ENCODE data around the gene RNASE13.

Gene RNASE13

DNA sequence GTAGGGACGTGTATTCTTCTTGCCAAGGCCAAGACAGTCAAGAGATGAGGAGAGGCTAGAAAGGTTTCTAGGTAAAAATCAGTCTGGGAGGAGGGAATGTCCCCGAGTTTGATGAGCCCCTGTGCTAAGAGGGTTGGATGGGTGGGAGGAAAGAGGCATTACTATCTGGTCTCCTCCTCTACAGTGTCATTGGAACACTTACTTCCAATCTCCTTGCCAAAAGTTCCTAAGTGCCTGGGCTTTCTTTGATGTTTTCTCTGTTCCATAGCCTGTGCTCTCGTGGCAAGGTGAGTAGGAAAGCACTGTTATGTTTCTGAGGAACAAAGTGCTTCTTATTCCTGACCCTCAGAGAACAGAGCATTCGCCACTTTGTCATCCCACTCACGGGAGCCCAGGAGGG, at the start of gene RNASE13:
Gene RNASE13 (minus strand): TSS at position 101 of the 400 bp plus-strand sequence. CDS start 519 bp downstream, outside the sequence.
- DNase-seq (ENCODE audit: low read depth), result no peak
- H3K4me3 ChIP-seq (ENCODE audit: low read depth, low read length), result no peak within 1 kb of the TSS
- TF ChIP-seq, protein P1, sequence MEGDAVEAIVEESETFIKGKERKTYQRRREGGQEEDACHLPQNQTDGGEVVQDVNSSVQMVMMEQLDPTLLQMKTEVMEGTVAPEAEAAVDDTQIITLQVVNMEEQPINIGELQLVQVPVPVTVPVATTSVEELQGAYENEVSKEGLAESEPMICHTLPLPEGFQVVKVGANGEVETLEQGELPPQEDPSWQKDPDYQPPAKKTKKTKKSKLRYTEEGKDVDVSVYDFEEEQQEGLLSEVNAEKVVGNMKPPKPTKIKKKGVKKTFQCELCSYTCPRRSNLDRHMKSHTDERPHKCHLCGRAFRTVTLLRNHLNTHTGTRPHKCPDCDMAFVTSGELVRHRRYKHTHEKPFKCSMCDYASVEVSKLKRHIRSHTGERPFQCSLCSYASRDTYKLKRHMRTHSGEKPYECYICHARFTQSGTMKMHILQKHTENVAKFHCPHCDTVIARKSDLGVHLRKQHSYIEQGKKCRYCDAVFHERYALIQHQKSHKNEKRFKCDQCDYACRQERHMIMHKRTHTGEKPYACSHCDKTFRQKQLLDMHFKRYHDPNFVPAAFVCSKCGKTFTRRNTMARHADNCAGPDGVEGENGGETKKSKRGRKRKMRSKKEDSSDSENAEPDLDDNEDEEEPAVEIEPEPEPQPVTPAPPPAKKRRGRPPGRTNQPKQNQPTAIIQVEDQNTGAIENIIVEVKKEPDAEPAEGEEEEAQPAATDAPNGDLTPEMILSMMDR (IDR thresholded peaks at IDR 0.05; ENCODE audit: low read depth, low read length, missing control alignments), result no peak

- DNase-seq (ENCODE audit: low read depth), result no peak
- TF ChIP-seq, protein P1 (IDR thresholded peaks at IDR 0.05; ENCODE audit: low read depth, low read length, missing control alignments), result no peak
Measured at GRCh38 chr14:21084396-21084795, 49.8 kb upstream of the RNASE13 start.

GRCh38 chr14:21083565-21084325, 49.1 kb upstream of the RNASE13 start:
- TF ChIP-seq, protein P1 (IDR thresholded peaks at IDR 0.05; ENCODE audit: low read depth, low read length, missing control alignments), result no peak
- H3K4me3 ChIP-seq (ENCODE audit: low read depth, low read length), result no peak overlapping the region

More at GRCh38 chr14:21084396-21084795, 49.8 kb upstream of the RNASE13 start:
- H3K4me3 ChIP-seq (ENCODE audit: low read depth, low read length), result no peak overlapping the region

DNA sequence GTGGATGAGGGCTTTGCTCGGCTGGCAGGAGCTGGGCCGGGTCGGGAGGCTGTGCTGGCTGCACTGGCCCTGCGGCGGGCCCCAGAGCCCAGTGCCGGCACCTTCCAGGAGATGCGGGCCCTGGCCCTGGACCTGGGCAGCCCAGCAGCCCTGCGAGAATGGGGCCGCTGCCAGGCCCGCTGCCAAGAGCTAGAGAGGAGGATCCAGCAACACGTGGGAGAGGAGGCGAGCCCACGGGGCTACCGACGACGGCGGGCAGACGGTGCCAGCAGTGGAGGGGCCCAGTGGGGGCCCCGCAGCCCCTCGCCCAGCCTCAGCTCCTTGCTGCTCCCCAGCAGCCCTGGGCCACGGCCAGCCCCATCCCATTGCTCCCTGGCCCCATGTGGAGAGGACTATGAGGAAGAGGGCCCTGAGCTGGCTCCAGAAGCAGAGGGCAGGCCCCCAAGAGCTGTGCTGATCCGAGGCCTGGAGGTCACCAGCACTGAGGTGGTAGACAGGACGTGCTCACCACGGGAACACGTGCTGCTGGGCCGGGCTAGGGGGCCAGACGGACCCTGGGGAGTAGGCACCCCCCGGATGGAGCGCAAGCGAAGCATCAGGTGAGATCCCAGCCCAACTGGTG, 47.0 kb upstream of the RNASE13 start:
- no peak overlapping the region for H3K4me3 ChIP-seq (ENCODE audit: low read depth, low read length)
- no peak for DNase-seq (ENCODE audit: low read depth)
- TF ChIP-seq, protein P1 (IDR thresholded peaks at IDR 0.05; ENCODE audit: low read depth, low read length, missing control alignments), result no peak

More at GRCh38 chr14:21083565-21084325, 49.1 kb upstream of the RNASE13 start:
- DNase-seq (ENCODE audit: low read depth), result no peak

DNA sequence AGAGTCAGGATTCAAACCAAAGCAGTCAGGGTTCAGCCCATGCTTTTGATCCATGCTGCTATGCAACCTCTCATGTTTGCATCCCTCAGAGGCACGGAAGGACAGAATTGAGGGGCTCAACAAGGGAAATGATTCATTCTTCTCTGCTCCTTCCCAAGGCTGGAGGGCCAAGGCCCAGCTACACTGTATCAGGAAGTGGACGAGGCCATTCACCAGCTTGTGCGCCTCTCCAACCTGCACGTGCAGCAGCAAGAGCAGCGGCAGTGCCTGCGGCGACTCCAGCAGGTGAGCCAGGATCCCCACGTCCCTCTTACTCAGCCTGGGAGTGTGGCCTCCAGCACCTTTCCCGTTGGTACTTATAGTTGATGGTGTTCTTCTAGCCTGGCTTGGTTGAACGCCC, 44.1 kb upstream of the RNASE13 start:
- no peak for DNase-seq (ENCODE audit: low read depth)
- TF ChIP-seq, protein P1 (IDR thresholded peaks at IDR 0.05; ENCODE audit: low read depth, low read length, missing control alignments), result no peak
- no peak overlapping the region for H3K4me3 ChIP-seq (ENCODE audit: low read depth, low read length)

DNA sequence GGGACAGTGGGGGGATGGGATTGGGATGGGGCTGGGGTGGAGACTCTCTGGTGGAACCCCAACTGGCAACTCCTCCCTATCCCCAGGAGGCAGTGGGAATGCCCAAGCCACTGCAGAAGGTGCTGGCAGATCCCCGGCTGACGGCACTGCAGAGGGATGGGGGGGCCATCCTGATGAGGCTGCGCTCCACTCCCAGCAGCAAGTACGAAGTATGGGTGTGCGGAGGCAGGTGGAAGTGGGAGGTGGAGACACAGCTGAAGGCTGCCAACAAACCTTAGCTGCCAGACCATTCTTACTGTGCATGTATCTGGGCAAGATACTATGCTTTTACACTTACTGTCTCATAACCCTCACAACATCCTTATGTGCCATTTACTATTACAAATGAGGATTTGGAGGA, 43.7 kb upstream of the RNASE13 start:
- TF ChIP-seq, protein P1 (IDR thresholded peaks at IDR 0.05; ENCODE audit: low read depth, low read length, missing control alignments), result no peak
- H3K4me3 ChIP-seq (ENCODE audit: low read depth, low read length), result no peak overlapping the region

More for the DNA sequence above, 43.7 kb upstream of the RNASE13 start:
- DNase-seq (ENCODE audit: low read depth), result no peak
